ENCODE results near the gene ALG3.

GRCh38 chr3:184295771-184296170 is 47.0 kb upstream of the ALG3 start:
- TF ChIP-seq, protein P1, sequence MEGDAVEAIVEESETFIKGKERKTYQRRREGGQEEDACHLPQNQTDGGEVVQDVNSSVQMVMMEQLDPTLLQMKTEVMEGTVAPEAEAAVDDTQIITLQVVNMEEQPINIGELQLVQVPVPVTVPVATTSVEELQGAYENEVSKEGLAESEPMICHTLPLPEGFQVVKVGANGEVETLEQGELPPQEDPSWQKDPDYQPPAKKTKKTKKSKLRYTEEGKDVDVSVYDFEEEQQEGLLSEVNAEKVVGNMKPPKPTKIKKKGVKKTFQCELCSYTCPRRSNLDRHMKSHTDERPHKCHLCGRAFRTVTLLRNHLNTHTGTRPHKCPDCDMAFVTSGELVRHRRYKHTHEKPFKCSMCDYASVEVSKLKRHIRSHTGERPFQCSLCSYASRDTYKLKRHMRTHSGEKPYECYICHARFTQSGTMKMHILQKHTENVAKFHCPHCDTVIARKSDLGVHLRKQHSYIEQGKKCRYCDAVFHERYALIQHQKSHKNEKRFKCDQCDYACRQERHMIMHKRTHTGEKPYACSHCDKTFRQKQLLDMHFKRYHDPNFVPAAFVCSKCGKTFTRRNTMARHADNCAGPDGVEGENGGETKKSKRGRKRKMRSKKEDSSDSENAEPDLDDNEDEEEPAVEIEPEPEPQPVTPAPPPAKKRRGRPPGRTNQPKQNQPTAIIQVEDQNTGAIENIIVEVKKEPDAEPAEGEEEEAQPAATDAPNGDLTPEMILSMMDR (IDR thresholded peaks at IDR 0.05), result no peak
- no peak for TF ChIP-seq POLR2A (IDR thresholded peaks at IDR 0.05)

Data from tibial nerve (tissue), 3 donors.